ENCODE data around the gene HDAC4.

HDAC4 gene

DNA sequence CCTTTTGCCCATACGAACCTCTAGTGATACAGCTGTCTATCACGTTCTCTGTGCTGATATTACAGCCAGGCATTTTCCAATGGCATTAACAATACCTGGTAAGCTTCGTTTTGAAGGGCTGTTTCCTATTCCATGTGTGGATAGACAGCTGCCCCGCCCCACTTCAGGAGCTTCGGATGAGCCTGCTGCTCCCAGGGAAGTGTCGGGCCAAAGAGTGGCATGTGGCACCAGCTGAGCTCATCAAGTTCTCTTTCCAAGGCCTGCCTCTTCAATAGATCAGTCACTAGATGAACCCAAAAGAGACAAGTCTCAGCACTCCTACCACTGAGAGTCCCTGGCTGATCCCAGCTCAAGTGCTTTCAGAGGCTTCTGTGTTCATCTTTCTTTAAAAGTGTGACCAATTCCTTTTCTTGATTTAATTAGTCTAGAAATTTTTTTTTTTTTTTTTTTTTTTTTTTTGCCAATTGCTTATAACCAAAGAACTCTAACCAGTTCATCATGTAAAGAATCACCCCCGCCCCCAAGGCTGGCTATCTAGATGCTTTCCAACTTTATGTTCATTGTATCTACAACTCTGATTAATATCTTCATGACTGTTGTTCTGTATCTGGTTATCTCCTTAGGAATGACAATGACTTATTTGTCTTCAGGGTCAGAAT lies 46.6 kb downstream of the HDAC4 start:
- in situ Hi-C loops (cut with MboI; ENCODE audit: low pct_unique_long_range_greater_than_20kb, low sequenced_read_pairs, unreplicated experiment): no loop called here
- DNase-seq (ENCODE audit: low spot score): no peak
- TF ChIP-seq, protein P1, sequence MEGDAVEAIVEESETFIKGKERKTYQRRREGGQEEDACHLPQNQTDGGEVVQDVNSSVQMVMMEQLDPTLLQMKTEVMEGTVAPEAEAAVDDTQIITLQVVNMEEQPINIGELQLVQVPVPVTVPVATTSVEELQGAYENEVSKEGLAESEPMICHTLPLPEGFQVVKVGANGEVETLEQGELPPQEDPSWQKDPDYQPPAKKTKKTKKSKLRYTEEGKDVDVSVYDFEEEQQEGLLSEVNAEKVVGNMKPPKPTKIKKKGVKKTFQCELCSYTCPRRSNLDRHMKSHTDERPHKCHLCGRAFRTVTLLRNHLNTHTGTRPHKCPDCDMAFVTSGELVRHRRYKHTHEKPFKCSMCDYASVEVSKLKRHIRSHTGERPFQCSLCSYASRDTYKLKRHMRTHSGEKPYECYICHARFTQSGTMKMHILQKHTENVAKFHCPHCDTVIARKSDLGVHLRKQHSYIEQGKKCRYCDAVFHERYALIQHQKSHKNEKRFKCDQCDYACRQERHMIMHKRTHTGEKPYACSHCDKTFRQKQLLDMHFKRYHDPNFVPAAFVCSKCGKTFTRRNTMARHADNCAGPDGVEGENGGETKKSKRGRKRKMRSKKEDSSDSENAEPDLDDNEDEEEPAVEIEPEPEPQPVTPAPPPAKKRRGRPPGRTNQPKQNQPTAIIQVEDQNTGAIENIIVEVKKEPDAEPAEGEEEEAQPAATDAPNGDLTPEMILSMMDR (IDR thresholded peaks at IDR 0.05; ENCODE audit: extremely low read depth, insufficient read depth, missing control alignments): no peak

DNA sequence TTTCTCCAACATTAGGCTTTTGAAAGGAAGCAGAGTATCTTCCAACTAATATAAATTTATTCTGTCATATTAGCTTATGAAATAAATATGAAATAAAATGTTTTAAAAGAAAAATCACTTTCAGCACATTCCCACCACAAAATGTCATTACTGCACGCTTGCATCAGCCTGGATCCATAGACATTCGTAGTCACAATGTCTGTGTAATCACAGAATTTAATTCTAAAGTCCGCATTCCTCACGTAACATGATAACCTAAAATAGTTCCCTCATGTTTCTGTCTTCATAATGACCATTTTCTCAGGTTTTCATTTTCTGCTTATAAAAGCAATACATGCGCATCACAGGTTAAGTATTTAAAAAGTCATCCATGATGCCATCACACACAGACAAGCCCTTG lies 47.1 kb downstream of the HDAC4 start:
- TF ChIP-seq, protein P1 (IDR thresholded peaks at IDR 0.05; ENCODE audit: extremely low read depth, insufficient read depth, missing control alignments): no peak
- in situ Hi-C loops (cut with MboI; ENCODE audit: low pct_unique_long_range_greater_than_20kb, low sequenced_read_pairs, unreplicated experiment): no loop called here
- DNase-seq (ENCODE audit: low spot score): no peak

DNA sequence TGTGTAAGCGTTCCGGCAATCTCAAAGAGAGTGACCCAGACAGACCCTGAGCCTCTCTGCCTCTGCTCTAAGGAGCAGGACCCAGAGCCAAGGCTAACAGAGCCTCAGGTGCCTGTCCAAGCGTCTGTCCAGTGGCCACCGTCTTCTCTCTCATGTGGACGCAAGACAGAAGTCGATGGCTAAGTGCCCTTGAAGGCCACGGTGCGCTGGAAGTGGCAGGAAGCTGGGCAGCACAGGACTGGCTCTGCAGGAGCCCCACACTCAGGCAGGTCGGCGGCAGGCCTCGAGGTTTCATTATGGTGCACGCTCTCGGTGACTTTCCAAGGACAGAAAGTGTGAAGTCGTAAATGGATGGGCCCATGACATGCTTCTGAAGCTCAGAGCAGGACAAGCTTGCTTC lies 49.1 kb downstream of the HDAC4 start:
- TF ChIP-seq, protein P1 (IDR thresholded peaks at IDR 0.05; ENCODE audit: extremely low read depth, insufficient read depth, missing control alignments): no peak
- in situ Hi-C loops (cut with MboI; ENCODE audit: low pct_unique_long_range_greater_than_20kb, low sequenced_read_pairs, unreplicated experiment): no loop called here
- no peak for DNase-seq (ENCODE audit: low spot score)

DNA sequence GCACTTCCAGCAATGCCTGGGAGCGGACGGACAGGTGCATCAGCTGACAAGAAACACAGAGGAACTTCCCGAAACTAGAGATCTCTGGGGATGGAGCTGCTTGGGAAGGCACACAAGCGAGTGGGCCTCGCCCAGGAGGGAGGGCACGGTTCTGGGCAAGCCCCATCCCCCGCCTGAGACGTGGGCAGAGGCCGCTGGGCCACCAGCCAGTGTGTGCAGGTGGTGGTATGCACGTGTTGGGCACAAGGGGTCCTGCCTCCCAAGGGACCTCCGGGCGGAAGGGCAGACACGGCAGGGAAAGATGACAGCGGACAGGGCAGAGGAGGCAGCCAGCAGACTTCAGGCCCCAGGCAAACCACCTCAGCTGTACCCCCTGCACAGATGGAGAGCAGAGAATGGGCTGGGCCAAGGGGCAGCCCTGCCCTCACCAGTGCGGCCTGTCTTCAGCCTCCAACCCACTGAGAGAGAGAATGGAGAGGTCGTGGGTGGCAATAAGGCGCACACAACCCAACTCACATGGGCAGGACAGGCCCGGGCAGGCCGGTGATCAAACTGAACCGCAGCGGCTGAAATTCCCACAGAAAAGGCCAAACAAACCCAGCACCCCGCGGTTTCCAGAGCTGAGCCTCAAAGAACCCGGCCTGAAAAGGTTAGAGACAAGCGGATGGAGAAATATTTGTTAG lies 51.2 kb downstream of the HDAC4 start:
- TF ChIP-seq, protein P1 (IDR thresholded peaks at IDR 0.05; ENCODE audit: extremely low read depth, insufficient read depth, missing control alignments): no peak
- no peak for DNase-seq (ENCODE audit: low spot score)
- in situ Hi-C loops (cut with MboI; ENCODE audit: low pct_unique_long_range_greater_than_20kb, low sequenced_read_pairs, unreplicated experiment): no loop called here

DNA sequence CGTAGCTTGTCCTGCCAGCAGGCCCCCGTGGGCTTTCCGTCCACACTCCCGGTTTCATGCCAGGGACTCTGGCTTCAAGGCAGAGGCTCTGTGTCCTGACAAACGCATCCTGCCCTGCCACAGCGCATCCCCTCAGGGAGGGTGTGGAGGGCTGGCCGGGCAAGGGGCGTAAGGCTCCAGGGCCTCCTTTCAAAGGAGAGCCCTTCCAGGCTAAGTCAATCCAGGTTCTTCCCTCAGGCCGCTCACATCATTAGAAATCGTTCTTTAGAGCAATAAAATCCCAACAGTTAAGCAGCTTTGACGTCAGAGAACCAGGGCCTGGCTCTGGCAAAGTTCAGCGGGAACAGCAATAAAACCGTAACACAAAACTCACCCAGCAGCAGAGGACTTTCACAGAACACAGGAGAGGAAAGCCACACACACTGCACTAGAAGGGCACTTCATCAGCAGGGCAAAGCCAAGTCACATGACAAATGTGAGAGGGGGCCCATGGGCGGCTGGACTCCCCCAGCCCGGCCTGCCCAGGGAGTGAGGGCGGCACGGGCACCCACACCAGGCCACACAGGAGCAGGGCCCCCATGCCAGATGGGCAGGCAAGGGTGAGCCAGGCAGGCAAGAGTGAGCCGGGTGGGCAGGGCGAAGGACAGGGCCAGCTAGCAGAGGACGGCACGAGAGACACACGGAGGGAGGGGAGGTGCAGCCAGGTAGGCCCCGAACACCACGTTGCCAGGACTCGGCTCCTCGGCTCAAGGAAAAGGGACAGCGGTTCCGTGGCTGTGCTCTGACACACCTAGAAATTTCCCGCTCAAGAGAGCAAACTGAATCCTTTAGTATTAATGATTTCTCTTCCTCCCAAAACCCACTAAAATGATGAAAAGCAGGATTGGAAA lies 52.0 kb downstream of the HDAC4 start:
- no peak for DNase-seq (ENCODE audit: low spot score)
- TF ChIP-seq, protein P1 (IDR thresholded peaks at IDR 0.05; ENCODE audit: extremely low read depth, insufficient read depth, missing control alignments): no peak
- in situ Hi-C loops (cut with MboI; ENCODE audit: low pct_unique_long_range_greater_than_20kb, low sequenced_read_pairs, unreplicated experiment): no loop called here

GRCh38 chr2:239346676-239347075 lies 54.1 kb downstream of the HDAC4 start:
- TF ChIP-seq, protein P1 (IDR thresholded peaks at IDR 0.05; ENCODE audit: extremely low read depth, insufficient read depth, missing control alignments): no peak
- DNase-seq (ENCODE audit: low spot score): no peak
- in situ Hi-C loops (cut with MboI; ENCODE audit: low pct_unique_long_range_greater_than_20kb, low sequenced_read_pairs, unreplicated experiment): no loop called here

Data from GM13977 (cell line).